Effector CD4-positive, alpha-beta T cell (primary cell): ENCODE data around the gene CARD10.
"Not testable (repeated sequence)": the region's sequence is repeated elsewhere in the genome, so short reads cannot be mapped to it uniquely, and the experiment has no call there.

Source experiments
- DNase-seq: peaks from one replicate; pipeline ENCODE4 v3.0.0-alpha.2; 2020

Gene CARD10

DNA sequence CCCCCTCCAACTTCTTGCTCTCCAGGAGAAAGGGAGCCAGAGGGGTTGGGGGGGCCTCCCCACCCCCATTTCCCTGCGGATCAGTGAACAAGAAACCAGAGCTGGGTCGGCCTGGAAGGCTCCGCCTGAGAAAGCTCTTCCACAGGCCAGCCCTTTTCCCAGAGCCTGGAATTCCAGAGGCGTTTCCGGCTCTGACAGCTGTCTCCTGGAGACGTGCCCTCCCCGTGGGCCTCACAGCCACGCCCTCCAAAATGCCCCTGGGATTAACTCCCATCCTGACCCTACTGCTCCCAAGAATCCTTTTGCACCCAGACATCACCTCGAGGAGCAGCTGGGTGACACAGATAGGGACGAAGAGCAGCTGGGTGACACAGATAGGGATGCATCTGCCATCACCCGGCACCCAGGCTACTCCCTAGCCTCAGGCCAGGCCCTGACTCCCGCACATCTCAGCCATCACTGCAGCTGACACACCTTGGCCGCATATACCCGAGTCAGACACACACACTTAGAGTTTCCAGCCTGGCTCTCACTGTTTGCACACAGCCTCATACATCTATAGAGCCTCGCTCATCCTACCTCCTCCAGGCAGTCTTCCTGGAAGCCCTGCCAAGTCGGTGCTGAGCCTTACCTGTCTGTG lies 33.4 kb upstream of the CARD10 start:
- no peak for DNase-seq

GRCh38 chr22:37551981-37552380 lies 32.8 kb upstream of the CARD10 start:
- no peak for DNase-seq

DNA sequence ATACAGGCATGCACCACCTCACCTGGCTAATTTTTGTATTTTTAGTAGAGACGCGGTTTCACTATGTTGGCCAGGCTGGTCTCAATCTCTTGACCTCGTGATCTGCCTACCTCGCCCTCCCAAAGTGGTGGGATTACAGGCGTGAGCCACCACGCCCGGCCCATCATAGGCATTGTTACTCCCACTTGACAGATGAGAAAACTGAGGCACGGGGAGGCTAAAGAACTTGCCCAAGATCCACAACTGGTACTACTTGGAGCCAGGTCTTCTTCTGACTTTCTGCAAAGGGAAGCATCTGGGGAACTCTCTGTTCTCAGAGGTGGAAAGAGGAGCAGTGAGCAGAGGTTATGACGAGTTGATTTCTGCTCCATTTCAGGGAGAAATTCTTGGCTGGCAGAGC lies 31.7 kb upstream of the CARD10 start:
- DNase-seq = not testable (repeated sequence)

DNA sequence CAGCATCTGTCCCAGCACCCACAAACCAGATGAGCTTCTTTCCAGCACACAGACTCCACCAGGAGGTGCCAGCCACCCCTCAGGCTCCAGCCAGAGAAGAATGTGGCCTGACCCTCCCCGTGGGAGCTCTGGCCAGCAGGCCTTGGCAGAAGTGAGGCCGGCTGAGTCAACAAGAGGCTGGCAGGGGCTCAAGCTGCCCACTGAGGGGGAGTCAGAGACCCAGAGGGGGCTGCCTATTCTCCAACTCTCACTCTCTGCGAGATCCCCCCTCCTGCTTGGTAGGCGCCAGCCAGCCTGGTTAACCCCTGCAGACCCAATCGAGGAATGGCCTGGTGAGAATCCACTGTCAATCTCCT lies 30.5 kb upstream of the CARD10 start:
- DNase-seq = no peak

DNA sequence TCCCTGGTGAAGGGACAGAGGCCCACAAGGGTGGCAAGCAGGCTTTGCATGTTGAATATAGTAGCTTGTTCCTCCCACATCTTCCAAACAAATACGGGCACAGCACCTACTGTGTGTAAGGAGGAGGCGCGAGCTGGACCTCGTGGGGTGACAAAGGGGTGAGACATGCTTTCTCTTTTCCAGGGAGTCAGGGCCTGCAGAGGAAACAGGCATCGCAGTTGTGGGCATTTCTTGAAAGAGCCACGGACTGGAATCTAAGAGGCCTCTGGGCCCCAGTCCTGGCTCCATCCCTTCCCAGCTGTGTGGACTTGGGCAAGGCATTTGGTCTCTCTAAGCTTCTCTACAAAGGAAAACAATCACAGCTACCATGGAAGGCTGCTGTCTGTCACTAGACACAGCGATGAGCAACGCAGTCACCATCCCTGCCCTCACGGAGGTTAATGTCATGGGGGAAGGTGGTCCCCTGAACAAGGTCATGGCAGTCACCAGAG lies 28.1 kb upstream of the CARD10 start:
- DNase-seq = no peak

- no peak for DNase-seq
These were observed 27.4 kb upstream of the CARD10 start for GRCh38 chr22:37546437-37547250.

DNA sequence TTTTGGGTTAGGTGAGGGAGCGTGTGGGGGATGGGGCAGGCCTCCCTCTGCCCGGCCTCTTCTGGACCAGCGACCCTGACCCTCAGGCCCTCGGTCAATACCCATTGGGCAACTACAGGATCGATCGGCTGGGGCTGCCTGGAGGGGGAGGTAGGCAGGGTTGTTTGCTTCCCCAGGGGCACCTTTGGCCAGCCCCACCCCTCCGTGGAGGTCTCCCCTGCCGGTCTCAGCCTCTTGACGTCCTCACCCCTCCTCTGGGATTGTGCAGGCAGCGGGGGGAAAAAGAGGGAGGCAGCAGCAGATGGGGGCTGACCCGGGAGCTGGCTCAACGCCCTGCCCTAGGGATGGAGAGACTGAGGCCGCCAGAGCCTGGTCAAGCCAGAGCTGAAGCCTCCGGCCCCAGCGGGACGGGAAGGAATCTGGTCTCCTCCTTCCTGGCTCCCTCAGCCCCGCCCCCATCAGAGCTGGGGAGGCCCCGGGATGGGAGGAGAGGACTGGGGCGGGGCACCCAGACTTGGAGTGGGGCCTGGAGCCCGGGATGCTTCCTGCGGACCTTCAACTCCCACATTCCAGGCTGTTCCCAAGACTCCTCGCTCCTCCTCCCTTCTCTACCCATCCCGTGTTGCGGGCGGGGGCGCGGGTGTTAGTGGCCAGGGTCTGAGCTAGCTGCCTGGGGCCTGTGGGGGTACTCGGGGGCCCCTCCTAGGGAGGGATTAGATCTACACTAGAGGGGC lies 26.7 kb upstream of the CARD10 start:
- DNase-seq = no peak

DNA sequence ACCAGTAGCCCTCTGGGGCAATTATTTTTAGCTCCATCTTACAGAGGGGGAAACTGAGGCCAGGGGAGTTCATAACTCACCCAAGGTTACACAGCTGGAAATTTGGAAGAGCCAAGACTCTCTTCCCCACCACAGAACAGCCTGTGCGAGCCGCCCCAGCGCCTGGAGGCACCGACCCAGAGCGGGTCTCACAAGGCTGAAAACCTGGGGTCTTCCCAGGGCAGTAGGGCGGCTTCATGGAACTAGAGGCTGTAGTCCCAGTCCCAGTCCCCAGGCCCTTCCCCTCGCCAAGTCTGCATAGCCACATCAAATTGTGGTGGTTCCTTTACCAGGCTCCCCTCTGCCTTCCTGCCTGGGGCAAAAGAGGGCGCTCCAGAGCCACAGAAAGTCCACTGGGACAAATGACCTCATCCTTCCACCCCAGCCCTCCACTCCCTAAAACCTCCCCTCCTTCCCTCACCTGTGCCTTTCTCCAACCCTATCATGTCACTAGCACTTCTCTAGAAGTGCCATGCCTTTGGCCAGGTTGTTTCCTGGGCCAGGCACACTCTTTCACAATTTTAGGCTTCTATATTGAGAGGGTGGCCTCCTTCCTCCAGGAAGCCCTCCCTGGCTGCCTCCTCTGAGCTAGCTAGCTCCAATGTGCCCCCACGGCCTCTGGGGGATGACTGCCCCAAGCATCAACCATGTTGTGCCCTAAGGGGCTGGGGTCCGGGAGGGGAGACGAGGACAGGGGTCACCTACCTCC lies 25.9 kb upstream of the CARD10 start:
- DNase-seq = peak; percentile 25

- no peak for DNase-seq
These were observed 23.7 kb upstream of the CARD10 start for GRCh38 chr22:37542959-37543358.

GRCh38 chr22:37542416-37542815 lies 23.2 kb upstream of the CARD10 start:
- not testable (repeated sequence) for DNase-seq

DNA sequence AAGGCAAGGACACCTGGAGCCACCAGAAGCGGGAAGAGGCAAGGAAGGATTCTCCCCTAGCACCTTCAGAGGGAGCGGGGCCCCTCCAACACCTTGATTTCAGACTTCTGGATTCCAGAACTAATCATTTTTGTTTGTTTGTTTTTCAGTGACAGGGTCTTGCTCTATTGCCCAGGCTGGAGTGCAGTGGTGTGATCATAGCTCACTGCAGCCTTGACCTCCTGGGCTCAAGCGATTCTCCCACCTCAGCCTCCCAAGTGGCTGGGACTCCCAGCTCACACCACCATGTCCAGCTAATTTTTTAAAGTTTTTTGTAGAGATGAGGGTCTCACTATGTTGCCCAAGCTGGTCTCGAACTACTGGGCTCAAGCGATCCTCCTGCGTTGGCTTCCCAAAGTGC lies 20.6 kb upstream of the CARD10 start:
- not testable (repeated sequence) for DNase-seq

DNA sequence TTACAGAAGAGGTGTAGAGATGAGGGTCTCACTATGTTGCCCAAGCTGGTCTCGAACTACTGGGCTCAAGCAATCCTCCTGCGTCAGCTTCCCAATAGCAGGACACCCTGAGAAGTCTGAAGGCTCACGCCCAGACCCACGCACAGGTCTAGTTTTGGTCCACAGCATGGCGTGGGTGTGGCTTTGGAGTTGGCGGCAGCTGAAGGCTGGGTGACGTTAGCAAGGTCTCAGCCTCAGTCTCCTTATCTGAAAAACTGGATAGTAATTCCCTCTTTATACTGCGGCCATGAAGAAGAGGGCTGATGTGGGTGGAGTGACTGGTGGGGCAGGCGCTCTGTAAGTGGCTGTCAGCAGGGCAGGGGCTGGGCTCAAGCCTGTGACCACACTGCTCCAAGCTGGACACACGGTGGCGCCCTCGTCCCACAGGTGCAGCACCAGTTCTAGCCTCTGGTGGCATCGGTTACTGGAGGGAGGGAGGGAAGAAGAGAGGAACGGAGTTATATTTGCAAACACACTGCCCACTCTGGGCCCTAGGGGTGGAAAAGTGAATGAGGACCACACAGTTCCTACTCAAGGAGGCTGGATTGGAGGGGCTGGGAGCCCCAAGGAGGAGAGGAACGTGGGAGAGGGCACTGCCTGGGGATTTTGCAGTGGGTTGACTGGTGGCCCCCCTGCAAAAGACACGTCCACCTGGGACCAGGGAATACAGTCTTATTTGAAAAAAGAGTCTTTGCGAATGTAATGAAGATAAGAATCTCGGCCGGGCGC lies 19.6 kb upstream of the CARD10 start:
- DNase-seq = peak; percentile 86

DNA sequence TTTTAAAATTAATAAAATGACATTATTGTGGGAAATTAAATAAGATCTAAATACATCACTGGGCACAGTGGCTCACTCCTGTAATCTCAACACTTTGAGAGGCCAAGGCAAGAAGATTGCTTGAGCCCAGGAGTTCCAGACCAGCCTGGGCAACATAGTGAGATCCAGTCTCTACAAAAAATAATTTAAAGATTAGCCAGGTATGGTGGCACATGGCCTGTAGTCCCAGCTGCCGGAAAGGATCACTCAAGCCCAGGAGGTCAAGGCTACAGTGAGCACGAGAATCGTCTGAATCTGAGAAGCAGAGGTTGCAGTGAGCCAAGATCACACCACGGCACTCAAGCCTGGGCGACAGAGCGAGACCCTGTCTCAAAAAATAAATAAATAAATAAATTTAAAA lies 15.9 kb upstream of the CARD10 start:
- DNase-seq = no peak

DNA sequence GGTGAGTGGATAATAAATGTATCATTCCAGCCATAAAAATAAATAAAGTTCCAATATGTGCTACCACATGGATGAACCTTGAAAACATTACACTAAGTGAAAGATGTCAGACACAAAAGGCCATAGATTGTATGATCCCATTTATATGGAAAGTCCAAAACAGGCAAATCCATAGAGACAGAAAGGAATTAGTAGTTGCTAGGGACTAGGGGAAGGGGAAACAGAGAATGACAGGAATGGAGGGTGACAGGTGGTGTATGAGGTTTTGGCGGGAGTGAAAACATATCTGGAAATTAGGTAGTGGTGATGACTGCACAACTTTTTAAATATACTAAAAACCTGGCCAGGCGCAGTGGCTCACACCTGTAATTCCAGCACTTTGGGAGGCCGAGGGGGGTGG lies 15.2 kb upstream of the CARD10 start:
- DNase-seq = no peak

- DNase-seq = no peak
These were observed 14.8 kb upstream of the CARD10 start for GRCh38 chr22:37533995-37534394.

DNA sequence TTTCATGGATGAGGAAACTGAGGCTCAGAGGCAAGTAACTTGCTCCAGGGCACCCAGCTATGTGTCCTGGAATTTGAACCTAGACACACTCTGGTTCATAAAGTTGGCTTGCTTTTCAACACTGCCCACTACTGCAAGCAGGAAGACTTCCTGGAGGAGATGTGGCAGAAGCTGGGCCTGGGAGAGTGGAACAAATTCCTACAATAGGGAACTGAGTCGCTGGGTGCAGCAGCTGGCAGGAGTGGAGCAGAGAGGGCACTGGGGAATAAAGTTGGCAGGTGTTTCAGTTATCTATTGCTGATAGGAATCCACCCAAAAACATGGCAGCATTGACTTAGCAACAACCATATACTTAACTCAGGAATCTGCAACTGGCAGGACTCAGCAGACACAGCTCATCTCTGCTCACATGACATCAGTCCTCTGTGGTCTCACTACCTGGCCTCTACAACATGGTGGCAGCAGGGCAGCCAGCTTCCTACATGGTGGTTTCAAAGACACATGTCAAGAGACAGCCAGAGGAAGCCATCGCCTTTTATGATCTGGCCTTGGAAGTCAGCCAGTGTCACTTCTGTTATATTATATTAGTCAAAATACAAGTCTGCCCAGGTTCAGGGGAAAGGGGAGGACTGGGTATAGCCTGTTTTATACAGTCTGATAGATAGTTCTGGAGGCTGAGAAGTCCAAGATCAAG lies 10.6 kb upstream of the CARD10 start:
- no peak for DNase-seq

GRCh38 chr22:37527952-37528351 lies 8.7 kb upstream of the CARD10 start:
- DNase-seq = not testable (repeated sequence)

DNA sequence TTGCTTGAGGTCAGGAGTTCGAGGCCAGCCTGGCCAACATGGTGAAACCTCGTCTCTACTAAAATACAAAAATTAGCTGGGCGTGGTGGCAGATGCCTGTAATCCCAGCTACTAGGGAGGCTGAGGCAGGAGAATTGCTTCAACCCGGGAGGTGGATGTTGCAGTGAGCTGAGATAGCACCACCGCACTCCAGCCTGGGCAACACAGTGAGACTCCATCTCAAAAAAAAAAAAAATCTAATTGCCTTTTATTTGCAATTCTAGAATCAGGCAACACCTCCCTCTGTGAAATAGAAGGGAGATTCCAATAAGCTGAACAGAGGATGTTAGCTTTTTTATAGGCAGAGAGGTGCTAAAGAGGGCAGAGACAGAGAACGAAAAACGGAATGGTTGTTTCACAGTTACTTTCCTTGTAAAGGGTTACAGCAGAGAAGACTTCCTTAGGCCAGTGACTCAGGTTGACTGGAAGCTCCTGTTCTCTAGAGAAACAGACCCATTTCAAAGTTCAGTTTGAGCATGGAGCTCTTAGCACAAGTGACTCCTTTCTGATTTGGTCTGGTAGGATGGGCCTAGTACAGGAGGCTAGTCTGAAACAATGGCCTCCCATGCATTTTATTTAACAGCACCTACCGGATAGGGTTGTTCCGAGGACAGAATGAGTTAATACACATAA lies 8.0 kb upstream of the CARD10 start:
- DNase-seq = not testable (repeated sequence)

DNA sequence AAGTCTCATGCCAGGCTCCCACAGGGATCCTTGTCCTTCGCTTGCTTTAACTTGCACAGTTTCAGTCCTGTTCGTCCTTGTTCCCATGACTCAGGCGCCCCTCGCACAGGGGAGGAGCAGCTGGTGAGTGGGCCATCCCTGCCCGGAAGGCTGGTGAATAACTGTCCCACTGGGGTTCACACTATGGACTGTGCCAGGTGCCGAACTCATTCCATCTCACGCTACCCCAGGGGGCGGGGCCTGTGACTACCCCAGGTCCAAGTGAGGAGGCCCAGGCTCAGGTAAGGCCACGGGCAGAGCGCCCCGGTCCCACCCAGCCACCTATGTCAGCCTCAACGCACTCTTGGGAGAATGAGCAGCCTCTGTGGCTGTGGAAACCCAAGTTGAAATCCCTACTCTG lies 7.2 kb upstream of the CARD10 start:
- no peak for DNase-seq

GRCh38 chr22:37525746-37526350 lies 6.6 kb upstream of the CARD10 start:
- DNase-seq = no peak
